GM19328 (cell line): ENCODE data around the gene LRRC1.

Source experiments
- ATAC-seq: cut with Tn5 transposase; IDR thresholded peaks from one replicate; pipeline ENCODE4 v1.9.1; 2021; ENCODE audit warnings: mild to moderate bottlenecking, moderate library complexity; ENCODE audit not compliant: unreplicated experiment

LRRC1 gene

GRCh38 chr6:53951383-53951782 is 156.6 kb downstream of the LRRC1 start:
- ATAC-seq = no peak

- no peak for ATAC-seq
These were observed 161.4 kb downstream of the LRRC1 start for GRCh38 chr6:53956068-53956711.

- no peak for ATAC-seq
These were observed 162.0 kb downstream of the LRRC1 start for GRCh38 chr6:53956804-53957203.

- no peak for ATAC-seq
These were observed 164.9 kb downstream of the LRRC1 start for GRCh38 chr6:53959717-53960116.

- no peak for ATAC-seq
These were observed 165.5 kb downstream of the LRRC1 start for GRCh38 chr6:53960311-53960710.

- no peak for ATAC-seq
These were observed 167.0 kb downstream of the LRRC1 start for GRCh38 chr6:53961679-53962370.

- no peak for ATAC-seq
These were observed 167.8 kb downstream of the LRRC1 start for GRCh38 chr6:53962646-53963045.

GRCh38 chr6:53967415-53967814 is 172.6 kb downstream of the LRRC1 start:
- no peak for ATAC-seq
